ENCODE results near the gene ACTL8. TPM values are rescaled to one million over a fixed set of nuclear protein-coding genes. Genes with fewer than 3 reads are reported as not detected.

ACTL8 gene, protein sequence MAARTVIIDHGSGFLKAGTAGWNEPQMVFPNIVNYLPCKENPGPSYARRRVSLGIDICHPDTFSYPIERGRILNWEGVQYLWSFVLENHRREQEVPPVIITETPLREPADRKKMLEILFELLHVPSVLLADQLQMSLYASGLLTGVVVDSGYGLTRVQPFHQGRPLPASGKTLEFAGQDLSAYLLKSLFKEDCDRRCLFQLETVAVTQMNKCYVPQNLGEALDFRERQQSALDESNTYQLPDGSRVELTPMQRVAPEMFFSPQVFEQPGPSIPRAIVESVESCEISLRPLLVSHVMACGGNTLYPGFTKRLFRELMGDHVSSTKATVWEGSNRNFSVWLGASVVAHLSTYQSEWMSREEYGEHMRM
- total RNA-seq = not detected

DNA sequence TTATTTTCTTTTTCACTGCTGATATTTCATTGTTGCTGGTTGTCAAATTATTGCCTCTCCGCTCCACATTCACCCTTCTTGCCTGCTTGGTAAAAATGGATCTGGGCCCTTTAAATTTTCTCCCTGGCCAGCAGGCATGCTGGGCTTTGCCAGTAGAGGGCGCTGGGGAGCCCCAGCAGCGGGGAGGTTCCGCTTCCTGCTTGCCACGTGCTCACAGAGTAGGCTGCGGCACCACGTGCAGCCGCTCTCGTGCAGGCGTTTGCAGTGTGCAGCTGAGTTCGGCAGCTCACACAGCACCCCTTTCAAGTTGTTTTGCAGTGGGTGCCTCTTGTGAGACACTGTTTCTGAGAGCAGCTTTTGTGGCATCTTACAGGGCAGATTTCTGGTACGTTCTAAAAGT, at the start of gene ACTL8:
Gene ACTL8, plus strand, starts transcription at position 214 of the 400 bp plus-strand sequence. CDS start 67,676 bp downstream, outside the sequence.
- DNase-seq (ENCODE audit: low spot score) = no peak

DNA sequence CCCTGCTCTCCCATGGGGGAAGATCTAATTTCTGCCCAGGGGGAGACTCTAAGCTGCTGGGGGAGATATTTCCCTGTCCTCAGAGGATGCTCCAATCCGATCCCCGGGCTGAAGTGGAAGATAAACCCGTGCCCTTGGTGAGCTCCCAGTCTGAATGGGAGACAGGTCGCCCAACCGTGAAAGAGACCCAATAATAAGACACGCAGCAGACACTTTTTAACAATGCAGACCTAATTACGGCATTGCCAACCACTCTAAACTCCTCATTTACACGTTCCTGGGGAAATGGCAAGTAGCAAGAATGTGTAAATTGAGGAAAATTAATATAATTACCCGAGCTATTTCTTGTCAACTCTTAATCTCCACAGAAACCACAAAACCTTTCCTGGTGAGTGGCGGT, 48.7 kb upstream of the ACTL8 start:
- DNase-seq (ENCODE audit: low spot score) = no peak

DNA sequence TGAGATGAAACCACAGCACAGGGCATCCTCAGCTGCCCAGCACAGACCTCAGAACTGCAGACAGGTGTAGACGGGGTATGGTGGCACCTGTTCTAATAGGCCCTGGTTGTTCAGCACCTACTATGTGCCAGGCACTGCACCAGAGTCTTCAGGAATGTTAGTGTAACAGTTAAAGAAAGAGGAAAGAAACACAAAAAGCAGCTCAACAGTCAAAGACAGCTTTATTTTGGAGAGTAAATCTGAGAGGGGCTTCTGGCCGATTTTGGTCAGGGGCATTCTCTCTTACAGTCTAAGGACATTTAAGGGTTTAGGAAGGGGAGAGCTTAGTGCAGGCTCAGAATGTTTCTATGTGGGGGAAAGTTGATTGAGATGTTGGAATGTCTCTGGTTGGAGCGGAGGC, 45.2 kb upstream of the ACTL8 start:
- DNase-seq (ENCODE audit: low spot score) = no peak

DNA sequence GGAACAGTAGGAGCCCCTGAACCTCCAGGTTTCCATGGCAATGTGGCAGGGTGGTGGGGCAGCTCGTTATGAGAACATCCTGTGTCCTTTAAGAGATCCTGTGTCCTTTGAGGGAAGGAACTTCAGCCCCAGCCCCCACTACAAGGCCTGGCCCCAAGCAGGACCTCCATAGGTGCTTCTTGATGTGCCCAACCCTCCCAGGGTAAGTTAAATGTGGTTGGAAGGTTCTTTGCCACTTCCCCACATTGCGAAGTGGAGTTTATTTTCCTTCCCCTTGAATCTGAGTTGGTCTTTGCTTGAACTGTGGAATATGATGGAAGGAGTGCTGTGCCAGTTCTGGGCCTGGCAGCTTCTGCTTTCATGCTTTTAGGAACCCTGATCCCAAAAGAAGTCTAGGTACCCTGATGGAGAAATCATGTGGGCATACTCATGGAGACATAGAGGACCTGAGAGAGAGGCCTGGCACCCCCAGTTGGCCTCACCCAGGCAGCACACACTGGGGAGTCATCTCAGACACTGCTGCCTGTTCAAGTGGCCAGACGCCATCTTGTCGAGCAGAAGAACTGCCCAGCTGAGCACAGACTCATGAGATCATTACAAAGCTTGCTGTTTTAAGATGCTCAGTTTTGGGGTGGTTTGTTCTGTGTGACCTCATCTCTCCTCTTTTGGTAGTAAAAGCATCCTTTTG, 44.1 kb upstream of the ACTL8 start:
- no peak for DNase-seq (ENCODE audit: low spot score)

DNA sequence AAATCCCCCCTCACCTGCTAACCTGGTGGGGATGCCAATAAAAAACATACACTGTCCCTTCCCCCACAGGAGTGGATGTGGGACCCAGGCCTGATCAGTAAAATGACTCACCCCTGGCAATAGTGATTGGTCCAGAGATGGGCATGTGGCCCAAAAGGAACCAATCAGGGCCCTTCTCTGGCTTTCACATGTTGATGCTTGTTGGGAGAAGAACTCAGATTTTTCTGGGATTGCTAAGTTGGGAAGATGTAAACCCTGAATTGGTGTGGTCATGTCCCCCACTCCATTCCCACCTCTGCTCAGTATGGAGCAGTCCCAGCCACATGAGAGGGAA, 43.6 kb upstream of the ACTL8 start:
- DNase-seq (ENCODE audit: low spot score) = no peak

DNA sequence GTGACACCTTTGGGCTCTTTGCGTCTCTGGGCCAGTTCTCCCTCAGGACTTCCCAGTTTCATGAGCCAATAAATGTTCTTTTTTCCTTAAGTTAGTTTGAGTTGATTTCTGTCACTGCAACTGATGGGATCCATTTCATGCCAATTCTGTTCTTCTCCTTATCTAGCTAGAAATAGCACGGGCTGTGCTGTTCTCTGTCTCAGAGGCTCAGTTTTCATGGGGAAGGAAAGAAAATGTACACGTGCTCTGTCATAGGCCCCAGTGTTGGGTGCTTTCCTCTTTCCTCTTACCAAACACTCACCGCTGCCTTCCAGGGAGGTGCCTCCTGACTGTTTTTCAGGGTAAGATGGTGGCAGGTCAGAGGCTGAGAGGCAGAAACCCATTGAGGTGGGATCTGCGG, 43.2 kb upstream of the ACTL8 start:
- DNase-seq (ENCODE audit: low spot score) = no peak

DNA sequence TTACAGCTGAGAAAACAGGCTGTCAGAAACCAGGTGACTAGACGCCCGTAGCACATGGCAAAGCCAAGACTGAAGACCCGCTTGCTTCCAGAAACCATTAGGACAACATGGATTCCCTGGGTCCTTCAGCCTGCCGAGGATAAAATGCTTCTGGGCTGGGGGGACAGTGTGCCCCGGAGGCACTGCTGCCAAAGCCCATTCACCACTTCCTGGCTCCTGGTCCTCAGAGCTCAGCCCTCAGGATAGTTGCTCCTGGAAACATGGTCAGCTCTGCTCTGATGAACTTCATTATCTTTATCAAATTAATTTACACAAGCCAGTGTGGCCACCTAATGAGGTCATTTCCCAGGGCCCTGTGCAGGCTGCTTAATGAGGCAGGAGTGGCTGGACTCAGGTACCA, 41.1 kb upstream of the ACTL8 start:
- DNase-seq (ENCODE audit: low spot score) = no peak

DNA sequence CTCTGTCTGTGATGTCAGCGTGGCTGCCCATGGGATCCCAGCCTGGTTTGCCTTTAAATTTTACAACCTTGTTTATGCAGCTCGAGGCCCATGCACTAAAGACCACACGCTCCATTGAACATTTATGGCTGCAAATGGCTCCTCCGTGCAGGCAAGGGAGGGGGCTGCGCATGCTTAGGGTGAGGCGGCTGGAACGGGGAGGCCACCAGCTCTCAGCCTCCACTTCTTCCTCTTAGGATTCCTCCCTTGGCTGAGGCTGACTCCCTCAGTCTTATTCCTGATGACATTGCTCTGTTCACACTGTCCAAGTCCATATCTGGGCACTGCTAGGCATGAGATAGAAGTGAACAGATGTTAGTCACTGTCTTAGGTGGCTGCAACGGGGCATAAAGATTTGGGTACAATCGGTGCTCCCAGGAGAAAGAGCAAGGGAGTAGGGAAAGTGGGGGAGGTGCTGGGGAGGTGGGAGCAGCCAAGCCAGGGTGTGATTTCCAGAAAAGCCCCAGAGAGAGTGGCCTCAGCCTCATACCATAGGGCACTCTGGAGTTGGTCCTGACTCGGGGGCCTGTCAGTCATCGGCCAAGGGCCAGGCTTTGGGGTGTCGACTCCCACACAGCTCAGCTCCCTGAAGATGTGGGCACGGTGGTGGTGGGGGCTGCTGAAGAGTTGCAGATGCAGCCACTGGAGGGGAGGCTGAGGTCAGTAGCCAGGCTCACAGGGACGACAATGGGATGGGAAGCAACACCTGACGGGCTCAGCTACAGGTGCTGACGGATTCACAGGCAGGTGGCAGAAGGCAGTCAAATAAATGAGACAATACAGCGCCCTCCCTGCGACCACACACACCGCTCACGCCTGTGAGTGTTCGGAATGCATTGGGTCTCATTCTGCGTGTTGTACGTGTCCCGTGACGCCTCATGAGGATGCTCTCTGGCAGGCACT, 37.3 kb upstream of the ACTL8 start:
- no peak for DNase-seq (ENCODE audit: low spot score)

DNA sequence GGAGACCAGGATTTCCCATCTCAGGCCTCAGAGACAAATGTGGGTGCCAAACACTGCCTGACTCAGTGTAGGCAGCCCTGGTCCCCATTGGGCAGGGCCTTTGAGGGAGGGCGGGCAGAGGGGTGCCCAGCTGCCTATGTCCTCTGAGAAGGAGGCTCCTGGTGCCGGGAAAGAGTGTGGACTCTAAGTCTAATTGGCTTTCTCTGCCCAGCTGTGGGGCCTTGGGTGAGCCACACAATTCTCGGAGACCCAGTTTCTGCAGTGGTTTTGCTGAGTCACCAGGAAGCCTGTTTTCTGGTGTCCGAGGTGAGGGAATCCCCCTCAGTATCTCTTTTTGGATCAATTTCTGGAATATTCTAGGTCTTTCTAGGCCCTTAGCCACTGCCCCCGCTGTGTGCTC, 35.3 kb upstream of the ACTL8 start:
- DNase-seq (ENCODE audit: low spot score) = no peak

DNA sequence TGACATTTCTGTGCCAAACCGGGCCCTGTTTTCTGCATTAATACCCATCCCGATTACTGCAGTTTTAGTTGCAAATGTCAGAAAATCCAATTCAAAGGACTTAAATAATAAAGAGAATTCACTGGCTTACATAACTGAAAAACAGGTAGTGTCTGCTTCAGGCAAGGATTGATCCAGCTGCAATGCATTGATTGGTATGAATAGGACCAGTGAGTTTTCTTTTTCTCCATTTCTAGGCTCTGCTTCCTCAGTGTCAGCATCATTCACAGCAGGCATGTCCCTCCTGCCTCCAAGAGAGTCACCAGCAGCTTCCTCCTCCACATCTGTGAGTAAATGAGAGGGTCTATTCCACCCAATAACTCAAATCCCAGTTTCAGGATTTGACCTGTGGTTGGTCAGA, 33.7 kb upstream of the ACTL8 start:
- DNase-seq (ENCODE audit: low spot score) = no peak

DNA sequence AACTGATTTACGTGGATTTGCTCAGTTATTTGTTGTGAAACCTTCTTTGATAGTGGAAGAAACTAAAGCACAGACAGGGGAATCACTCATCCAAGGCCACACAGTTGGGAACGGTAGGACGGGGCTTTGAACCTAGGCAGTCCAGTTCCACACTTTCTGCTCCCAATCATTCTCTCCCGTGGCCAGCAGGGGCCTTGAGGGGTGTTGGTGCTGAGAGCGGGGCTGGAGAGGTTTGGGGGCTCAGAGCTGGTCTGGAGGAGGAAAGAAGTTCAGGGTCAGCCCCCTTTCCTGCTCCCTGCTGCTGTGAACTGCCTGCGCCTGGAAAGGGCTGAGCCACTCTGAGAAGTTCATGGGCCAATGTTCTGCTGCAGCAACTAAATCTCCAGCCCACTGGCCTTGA, 31.4 kb upstream of the ACTL8 start:
- no peak for DNase-seq (ENCODE audit: low spot score)

DNA sequence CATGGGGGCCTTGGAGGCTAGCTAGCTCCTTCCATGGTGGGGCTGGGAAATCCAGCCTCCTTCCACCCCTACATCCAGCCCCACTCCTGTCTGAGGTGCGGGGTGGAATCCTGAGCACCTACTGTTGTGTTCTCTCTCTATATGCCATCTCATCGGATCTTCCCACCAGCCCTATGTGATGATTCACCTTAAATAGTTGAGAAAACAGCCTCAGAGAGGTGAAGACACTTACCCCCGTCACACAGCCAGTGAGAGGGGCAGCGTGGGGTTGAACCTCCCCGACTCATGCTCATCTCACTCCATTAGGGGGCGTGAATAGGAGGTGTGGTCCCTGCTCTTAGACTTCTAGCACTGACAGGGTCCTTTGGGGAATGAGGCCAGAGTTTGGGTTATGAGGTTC, 31.0 kb upstream of the ACTL8 start:
- no peak for DNase-seq (ENCODE audit: low spot score)

DNA sequence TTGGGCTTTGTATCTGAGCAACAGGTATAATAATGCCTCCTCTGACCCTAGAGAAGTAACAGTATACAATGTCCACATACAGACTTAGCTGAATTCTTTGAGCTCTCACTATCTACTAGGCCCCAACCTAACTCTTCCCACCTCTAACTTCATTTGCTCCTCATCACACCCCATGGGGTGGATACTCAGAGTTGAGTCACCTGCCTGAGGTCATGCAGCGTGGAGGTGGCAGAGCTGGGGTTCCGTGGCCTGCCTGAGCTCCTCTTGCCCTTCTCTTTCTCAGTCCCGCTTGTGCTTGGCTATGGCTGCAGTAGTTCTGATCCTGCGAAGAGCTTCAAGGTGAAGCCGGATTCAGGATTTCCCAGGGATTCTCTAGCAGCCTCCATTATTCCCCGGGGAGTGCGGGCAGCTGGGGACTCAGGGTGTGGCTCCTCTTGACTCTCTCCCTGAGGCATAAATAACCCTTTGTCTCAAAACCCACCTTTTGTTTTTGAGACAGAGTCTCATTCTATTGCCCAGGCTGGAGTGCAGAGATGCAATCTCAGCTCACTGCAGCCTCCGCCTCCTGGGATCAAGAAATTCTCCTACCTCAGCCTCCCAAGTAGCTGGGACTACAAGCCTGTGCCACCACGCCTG, 29.9 kb upstream of the ACTL8 start:
- no peak for DNase-seq (ENCODE audit: low spot score)

DNA sequence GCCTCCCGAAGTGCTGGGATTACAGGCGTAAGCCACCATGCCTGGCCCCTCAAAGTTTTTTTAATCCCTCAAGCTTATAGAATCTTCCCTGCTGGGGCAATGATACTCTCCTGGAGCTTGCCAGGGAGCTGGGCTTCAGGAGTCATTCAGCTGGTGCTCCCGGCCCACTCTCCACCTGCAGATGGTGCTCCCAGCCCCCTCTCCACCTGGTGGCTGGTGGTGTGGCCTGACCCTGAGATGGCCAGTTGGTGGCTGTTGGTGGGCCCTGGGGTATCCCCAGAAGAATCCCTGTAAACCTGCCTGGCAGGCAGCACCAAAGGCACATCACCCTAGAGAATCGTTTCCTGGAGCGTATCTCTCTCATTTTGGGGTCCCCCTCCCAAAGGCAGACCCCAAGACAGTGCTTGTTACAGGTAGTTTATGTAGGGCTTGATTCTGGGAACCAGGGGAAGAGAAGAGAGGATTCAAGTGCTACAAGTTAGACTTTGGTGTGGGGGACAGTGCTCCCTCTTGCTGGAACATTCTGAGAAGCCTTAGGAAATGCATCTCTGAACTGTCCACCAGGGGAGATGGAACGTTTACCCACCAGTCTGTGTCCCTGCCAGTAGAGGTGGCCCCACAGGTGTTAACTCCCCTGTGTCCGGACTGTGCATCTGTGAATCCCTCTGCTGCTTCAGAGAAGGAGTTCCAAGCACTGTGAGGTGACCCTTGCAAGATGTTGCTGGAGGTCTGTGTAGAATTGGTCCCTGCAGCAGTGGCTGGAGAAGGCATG, 29.1 kb upstream of the ACTL8 start:
- no peak for DNase-seq (ENCODE audit: low spot score)

DNA sequence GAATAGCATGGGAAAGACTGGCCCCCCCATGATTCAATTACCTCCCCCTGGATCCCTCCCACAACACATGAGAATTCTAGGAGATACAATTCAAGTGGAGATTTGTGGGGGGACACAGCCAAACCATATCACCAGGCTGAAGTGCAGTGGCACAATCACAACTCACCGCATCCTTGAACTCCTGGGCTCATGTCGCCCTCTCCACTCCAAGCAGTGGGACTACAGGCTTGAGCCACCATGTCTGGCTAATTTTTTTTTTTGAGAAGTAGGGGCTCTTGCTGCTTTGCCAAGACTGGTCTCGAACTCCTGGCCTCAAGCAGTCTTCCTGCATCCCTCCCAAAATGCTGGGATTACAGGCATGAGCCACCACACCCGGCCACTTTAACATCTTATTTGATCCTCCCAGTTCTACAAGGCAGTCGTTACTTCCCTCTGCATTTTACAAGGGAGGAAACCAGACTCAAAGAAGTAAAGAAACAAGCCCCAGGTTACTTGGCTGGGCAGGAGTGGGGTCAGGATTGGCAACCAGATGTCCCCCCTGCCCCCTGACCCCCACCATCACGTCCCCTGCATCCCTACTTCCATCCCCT, 26.9 kb upstream of the ACTL8 start:
- no peak for DNase-seq (ENCODE audit: low spot score)

DNA sequence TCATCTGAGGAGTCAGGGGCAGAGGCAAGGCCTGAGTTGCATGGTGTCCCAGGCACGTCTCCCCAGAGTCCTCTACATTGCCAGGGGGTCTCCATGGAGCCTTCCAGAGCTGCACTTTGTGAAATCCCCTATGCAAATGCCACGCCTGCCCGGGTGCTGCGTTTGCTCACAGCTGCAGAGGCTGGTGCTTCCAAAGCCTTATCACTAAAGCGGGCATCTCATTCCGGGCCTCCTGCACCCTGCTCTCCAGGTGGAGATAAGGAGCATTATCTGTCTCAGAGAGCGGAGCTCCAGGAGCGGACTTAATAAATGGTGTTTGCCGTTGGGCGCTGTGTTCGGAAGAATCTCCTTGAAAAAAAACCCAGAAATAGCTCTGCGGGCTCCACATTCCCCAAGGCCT, 25.9 kb upstream of the ACTL8 start:
- no peak for DNase-seq (ENCODE audit: low spot score)

DNA sequence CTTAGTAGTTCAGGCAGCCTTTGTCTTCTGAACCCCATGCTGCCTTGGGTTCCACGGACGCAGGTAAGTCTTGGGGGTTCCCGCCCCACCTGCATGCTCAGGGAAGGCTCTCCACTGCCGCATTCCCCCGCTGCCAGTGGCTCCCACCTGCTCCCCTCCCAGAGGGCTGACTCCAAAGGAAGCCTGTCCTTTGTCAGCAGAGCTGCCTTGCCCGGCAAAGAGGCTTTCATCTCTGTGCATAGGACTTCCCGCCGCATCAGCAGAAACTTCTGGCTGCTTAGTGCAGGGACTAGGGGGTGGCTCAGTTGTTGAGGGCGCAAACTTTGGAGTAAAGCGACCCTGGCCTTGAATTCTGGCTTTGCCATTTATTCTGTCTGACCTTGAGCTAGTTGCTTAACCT, 25.2 kb upstream of the ACTL8 start:
- DNase-seq (ENCODE audit: low spot score) = no peak

DNA sequence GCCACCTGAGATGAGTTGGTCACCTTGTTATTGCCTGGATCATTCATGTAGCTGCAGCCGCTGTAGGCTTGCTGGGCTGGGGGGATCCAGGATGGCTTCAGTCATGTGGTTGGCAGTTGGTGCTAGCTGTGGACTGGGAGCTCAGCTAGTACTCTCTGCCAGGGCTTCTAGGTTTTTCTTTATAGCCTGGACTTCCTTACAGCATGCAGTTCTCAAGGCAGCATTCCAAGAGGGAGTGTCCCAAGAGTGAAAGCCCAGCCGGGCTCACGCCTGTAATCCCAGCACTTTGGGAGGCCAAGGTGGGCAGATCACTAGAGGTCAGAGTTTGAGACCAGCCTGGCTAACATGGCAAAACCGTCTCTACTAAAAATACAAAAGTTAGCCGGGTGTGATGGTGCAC, 23.7 kb upstream of the ACTL8 start:
- no peak for DNase-seq (ENCODE audit: low spot score)

DNA sequence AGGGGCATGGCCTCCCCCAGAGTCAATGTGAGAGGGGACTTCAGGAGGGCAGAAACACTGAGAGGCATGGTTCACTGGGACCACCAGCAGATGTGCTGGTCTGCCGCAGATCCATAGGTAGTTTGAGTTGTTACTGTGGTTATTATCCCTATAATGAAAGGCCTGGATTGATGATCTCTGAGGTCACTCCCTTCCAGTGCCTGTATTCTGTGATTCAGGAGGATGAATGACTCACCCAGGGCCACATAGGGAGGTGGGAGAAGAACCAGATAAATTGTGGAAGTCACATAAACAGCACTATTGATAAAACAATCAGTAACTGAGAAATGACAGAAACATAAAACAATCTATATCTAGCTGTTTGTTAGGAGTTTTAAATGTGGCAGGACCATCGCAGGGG, 22.7 kb upstream of the ACTL8 start:
- no peak for DNase-seq (ENCODE audit: low spot score)

DNA sequence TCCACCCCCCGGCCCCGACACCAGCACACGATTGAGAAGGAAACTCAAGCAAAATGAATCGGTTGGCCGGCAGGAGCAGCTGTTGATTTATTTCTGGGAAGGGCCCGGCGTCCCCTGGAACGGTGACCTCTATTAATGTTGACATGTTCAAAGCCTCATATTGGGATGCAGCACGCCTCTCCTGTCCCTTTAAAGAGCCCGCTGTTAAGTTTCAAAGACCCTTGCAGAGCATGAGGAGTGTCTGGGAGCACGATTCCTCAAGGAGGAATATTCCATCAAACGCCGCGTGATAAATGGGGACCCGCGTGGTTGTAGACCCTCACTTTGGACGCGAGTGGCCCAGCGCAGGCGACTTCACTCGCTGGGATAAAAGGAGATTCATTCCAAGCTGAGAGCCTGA, 21.5 kb upstream of the ACTL8 start:
- DNase-seq (ENCODE audit: low spot score) = no peak

DNA sequence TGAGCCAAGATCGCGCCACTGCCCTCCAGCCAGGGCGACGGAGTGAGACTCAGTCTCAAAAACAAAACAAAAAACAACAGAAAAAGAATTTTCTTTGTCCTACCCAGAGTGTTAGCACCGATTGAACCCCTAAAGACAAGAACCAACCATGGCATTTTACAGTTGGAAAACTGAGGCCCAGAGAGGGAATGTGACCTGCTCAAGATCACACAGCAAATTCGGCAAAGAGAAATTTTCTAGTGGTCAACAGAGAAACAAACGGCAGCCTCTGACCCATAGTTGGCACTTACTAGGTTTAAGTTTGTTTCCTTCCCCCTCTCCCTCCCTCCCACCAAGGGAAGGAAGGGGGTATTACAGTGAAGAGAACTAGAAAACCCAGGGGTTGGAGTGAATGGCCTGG, 20.5 kb upstream of the ACTL8 start:
- no peak for DNase-seq (ENCODE audit: low spot score)

Data from mucosa of gallbladder (tissue), 1 donor.